ENCODE results near the gene PHYH.

The PHYH gene

DNA sequence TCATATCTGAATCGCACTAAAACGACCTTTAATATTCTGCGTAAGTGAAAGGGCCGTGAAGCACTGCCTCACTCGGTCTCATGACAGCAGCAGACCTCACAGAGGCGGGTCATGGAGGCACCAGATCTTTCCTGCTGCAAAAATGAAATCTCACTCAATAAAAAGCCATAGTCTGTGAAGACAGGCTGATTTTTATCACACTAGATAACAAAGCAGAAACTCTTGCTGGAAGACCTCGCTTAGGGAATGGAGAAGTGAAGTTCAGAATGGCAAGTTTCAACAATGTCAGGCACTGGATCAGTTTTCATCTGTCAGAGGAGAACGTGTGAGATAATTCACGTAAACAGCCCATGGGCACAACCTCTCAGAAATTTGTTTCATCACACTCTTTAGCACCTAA is 40.2 kb upstream of the PHYH start:
- Histone ChIP-seq H4K20me1 (ENCODE audit: insufficient read depth, low read length, poor library complexity, severe bottlenecking) (peaks cover 29% of the 10 kb centered on the region), H3K4me2 (ENCODE audit: low read depth, low read length, poor library complexity, severe bottlenecking) (peak overlapping the region; percentile 8), H3K79me2 (ENCODE audit: insufficient read depth, low read length) (peaks cover 74% of the 10 kb centered on the region)

DNA sequence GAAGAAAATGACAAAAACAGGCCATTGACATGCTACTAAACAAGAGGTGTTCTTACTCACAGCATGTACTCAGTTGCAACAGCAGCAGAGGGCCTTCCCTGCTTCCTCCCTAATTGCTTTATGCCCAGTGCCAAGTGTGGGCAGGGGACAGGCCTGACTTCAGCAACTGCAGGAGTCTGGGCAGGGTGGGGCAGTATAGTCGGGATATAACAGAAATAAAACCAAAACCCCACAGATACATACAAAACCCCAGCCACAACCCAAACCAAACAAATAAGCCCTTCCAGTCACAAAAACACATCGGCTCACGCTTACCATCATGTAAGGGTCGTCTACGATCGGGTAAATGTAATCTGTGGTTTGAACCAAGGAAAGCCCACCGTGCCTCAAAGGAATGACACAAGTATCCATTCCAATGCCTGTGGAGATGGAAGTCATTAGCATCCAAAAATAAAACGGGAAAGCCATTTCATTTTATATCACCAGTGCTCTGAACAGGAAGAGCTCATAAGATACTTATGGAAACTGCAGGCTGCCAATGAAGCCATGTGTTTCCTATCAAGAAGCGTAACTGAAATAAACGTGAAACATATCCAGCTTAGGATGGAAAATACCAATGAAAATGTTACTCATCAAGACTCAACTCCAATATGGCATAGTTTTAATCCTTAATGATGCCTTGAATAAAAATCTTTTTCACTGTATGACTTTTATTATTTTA is 38.7 kb upstream of the PHYH start:
- Histone ChIP-seq H3K27me3 (ENCODE audit: insufficient read depth, low read length, poor library complexity, severe bottlenecking) (no peaks in the 10 kb centered on the region), H3K4me2 (ENCODE audit: low read depth, low read length, poor library complexity, severe bottlenecking) (no peak overlapping the region), H2AFZ (ENCODE audit: low read length) (no peak overlapping the region), H3K9me2 (replicated peaks; ENCODE audit: low read depth, low read length) (no peaks in the 10 kb centered on the region), H3K4me3 (ENCODE audit: low read length, poor library complexity, severe bottlenecking) (no peak overlapping the region), H3F3A (ENCODE audit: low read depth) (0 out of 2 replicates have a peak, but pooled peaks cover 3% of the 10 kb centered on the region), H3K79me2 (ENCODE audit: insufficient read depth, low read length) (peaks cover 59% of the 10 kb centered on the region), H3K9ac (ENCODE audit: low read depth, low read length, poor library complexity, severe bottlenecking) (no peak overlapping the region), H3K36me3 (ENCODE audit: insufficient read depth, low read length) (peaks cover 38% of the 10 kb centered on the region; the same call in 1 of the 2 replicates), H3K9me3 (ENCODE audit: insufficient read depth, low read depth, low read length) (no peaks in the 10 kb centered on the region), H3K4me1 (ENCODE audit: insufficient read depth, low read length, poor library complexity, severe bottlenecking) (peaks cover 8% of the 10 kb centered on the region), H4K20me1 (ENCODE audit: insufficient read depth, low read length, poor library complexity, severe bottlenecking) (peaks cover 24% of the 10 kb centered on the region)
- TF ChIP-seq, protein P1, sequence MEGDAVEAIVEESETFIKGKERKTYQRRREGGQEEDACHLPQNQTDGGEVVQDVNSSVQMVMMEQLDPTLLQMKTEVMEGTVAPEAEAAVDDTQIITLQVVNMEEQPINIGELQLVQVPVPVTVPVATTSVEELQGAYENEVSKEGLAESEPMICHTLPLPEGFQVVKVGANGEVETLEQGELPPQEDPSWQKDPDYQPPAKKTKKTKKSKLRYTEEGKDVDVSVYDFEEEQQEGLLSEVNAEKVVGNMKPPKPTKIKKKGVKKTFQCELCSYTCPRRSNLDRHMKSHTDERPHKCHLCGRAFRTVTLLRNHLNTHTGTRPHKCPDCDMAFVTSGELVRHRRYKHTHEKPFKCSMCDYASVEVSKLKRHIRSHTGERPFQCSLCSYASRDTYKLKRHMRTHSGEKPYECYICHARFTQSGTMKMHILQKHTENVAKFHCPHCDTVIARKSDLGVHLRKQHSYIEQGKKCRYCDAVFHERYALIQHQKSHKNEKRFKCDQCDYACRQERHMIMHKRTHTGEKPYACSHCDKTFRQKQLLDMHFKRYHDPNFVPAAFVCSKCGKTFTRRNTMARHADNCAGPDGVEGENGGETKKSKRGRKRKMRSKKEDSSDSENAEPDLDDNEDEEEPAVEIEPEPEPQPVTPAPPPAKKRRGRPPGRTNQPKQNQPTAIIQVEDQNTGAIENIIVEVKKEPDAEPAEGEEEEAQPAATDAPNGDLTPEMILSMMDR (conservative IDR thresholded peaks at IDR 0.05; ENCODE audit: low read length), result no peak
- no peak for TF ChIP-seq EZH2phosphoT487 (IDR thresholded peaks at IDR 0.05; ENCODE audit: borderline replicate concordance)

More for the DNA sequence above, 40.2 kb upstream of the PHYH start:
- H3K4me3 ChIP-seq (ENCODE audit: low read length, poor library complexity, severe bottlenecking), result no peak overlapping the region
- TF ChIP-seq EZH2phosphoT487 (IDR thresholded peaks at IDR 0.05; ENCODE audit: borderline replicate concordance), result no peak
- TF ChIP-seq, protein P1 (conservative IDR thresholded peaks at IDR 0.05; ENCODE audit: low read length), result no peak
- H3F3A ChIP-seq (ENCODE audit: low read depth), result 0 out of 2 replicates have a peak, but pooled peaks cover 3% of the 10 kb centered on the region
- H3K4me1 ChIP-seq (ENCODE audit: insufficient read depth, low read length, poor library complexity, severe bottlenecking), result peaks cover 12% of the 10 kb centered on the region
- H3K9me3 ChIP-seq (ENCODE audit: insufficient read depth, low read depth, low read length), result no peaks in the 10 kb centered on the region
- H3K9me2 ChIP-seq (replicated peaks; ENCODE audit: low read depth, low read length), result no peaks in the 10 kb centered on the region
- peaks cover 30% of the 10 kb centered on the region; the same call in 1 of the 2 replicates for H3K36me3 ChIP-seq (ENCODE audit: insufficient read depth, low read length)
- H3K27me3 ChIP-seq (ENCODE audit: insufficient read depth, low read length, poor library complexity, severe bottlenecking), result no peaks in the 10 kb centered on the region
- H2AFZ ChIP-seq (ENCODE audit: low read length), result no peak overlapping the region
- no peak overlapping the region for H3K9ac ChIP-seq (ENCODE audit: low read depth, low read length, poor library complexity, severe bottlenecking)

DNA sequence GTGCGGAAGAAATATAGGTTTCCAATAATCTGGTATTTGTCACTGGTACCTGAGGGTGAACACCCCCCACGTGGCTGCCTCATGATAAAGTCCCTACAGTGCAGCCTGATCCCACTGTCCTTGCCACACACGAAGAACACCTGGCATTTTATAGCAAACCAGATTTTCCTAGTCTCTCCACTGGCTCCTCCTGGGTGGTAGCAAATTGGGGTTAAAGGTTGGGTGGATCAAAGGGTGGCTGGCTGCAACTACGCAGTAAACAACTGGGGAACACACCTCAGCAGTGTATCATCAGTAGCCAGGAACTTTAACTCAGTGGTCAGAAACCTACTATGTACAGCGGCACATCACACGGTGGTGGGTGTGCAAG is 37.9 kb upstream of the PHYH start:
- TF ChIP-seq EZH2phosphoT487 (IDR thresholded peaks at IDR 0.05; ENCODE audit: borderline replicate concordance), result no peak
- TF ChIP-seq, protein P1 (conservative IDR thresholded peaks at IDR 0.05; ENCODE audit: low read length), result no peak
- Histone ChIP-seq H3K9ac (ENCODE audit: low read depth, low read length, poor library complexity, severe bottlenecking) (no peak overlapping the region), H3F3A (ENCODE audit: low read depth) (0 out of 2 replicates have a peak, but pooled peaks cover 3% of the 10 kb centered on the region), H3K36me3 (ENCODE audit: insufficient read depth, low read length) (peaks cover 39% of the 10 kb centered on the region; the same call in 1 of the 2 replicates), H3K4me2 (ENCODE audit: low read depth, low read length, poor library complexity, severe bottlenecking) (no peak overlapping the region), H4K20me1 (ENCODE audit: insufficient read depth, low read length, poor library complexity, severe bottlenecking) (peaks cover 21% of the 10 kb centered on the region), H3K27me3 (ENCODE audit: insufficient read depth, low read length, poor library complexity, severe bottlenecking) (no peaks in the 10 kb centered on the region), H3K9me2 (replicated peaks; ENCODE audit: low read depth, low read length) (no peaks in the 10 kb centered on the region), H3K79me2 (ENCODE audit: insufficient read depth, low read length) (peaks cover 51% of the 10 kb centered on the region), H3K4me3 (ENCODE audit: low read length, poor library complexity, severe bottlenecking) (no peak overlapping the region), H3K4me1 (ENCODE audit: insufficient read depth, low read length, poor library complexity, severe bottlenecking) (peaks cover 8% of the 10 kb centered on the region), H2AFZ (ENCODE audit: low read length) (no peak overlapping the region), H3K9me3 (ENCODE audit: insufficient read depth, low read depth, low read length) (no peaks in the 10 kb centered on the region)
